ENCODE measurements around the gene LAP3.

Gene LAP3

GRCh38 chr4:17654701-17655100 lies 77.7 kb downstream of the LAP3 start:
- no peak overlapping the region for H3K4me3 ChIP-seq (ENCODE audit: low read depth, low read length)
- no peak for TF ChIP-seq CTCF (IDR thresholded peaks at IDR 0.05; ENCODE audit: low read depth, low read length)

GRCh38 chr4:17657090-17657489 lies 80.1 kb downstream of the LAP3 start:
- TF ChIP-seq CTCF (IDR thresholded peaks at IDR 0.05; ENCODE audit: low read depth, low read length), result no peak
- H3K4me3 ChIP-seq (ENCODE audit: low read depth, low read length), result no peak overlapping the region
